PC-9 (cell line): ENCODE data around the gene GABRB3.

ENCODE experiments used
- CTCF ChIP-seq: fragments of 200-600 bp; sonication (generic); conservative IDR thresholded peaks from 2 replicates; pipeline ENCODE4 v1.6.1; 2017; ENCODE audit warnings: mixed run types, antibody characterized with exemption, mild to moderate bottlenecking, moderate library complexity
- EZH2 ChIP-seq: fragments of 200-600 bp; sonication (generic); IDR thresholded peaks from 2 replicates; pipeline ENCODE4 v1.8.0; 2017; ENCODE audit warnings: antibody characterized with exemption, low read depth

GRCh38 chr15:26724381-26725150 is 48.3 kb downstream of the GABRB3 start:
- TF ChIP-seq CTCF (no peak), EZH2 (no peak)
